ENCODE results near the gene UEVLD.
"Not testable (repeated sequence)": the region's sequence is repeated elsewhere in the genome, so short reads cannot be mapped to it uniquely, and the experiment has no call there.

Gene UEVLD
- total RNA-seq: 15.0 to 33.7 (median 23.5) reads per million in 4 experiments

DNA sequence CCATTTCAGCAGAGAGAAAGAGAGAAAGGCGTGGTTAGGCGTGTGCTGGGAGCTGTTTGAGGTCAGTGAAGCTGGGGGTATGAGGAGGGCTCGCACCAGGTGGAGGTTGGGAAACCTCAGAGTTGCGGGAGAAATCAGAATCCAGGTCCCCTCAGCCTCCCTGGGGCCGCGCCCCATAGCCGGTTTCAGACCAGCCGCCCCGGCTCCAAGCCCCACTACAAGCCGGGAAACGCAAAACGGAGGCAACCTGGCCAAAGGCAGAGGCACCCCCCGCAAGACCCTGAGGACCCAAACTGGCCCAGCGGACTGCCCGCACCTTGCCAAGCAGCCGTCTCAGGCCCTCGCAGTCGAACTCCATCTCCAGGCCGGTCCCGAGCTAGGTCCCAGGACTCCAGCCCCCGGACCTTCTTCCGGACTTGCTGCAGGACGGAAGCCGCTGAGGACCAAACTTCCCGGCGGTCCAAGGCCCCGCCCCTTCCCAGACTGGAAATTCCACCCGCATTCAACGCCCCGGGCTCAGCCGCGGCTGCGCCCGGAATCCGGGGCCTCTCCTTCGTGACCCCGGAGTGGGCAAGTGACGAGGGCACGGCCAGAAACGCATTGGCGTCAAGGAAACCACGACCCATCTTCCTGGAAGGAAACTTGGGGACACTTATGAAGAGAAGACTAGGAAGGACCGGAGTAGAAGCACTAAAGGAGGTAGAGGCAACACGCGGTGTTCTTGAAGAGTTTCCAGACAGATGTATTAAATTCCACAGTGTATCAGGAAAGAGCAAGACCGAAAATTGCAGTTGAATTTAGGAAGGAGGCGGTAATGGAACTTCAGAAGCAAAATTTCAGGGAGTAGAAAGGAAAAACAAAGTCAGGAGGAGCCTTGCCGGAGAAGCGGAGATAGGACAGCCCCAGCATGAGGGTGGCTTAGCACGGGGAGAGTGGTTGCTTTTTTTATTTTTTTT lies at the start of gene UEVLD:
UEVLD (minus strand) TSS at position 438 of the 956 bp plus-strand sequence; CDS start at position 358, 80 bp downstream.
- DNase-seq: peak; percentile 28

GRCh38 chr11:18634140-18635032 lies 45.9 kb upstream of the UEVLD start, which contains the start of gene SPTY2D1:
Gene SPTY2D1 (minus strand): TSS chr11:18634342. CDS start chr11:18634257, 85 bp downstream.
- DNase-seq: peak; percentile 96

GRCh38 chr11:18633256-18634139 lies 45.0 kb upstream of the UEVLD start:
- DNase-seq: no peak

DNA sequence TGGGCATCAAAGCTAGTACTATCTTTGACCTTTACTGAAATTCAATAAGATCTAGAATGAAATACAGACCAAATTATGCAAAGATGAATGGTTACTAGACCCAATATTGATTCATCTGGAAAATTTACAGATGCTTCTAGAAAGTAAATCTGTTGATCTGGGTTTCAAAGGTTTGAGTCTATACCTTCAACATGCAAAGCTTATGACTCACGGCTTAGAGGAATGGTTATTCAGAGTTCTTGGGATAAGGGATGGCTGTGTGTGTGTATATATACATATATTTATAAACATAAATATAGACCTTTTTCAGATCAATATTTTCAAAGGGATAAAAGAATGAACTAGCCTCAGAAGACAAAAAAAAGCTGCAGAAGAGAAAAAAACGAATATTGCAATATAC lies 44.3 kb upstream of the UEVLD start:
- no peak for DNase-seq

DNA sequence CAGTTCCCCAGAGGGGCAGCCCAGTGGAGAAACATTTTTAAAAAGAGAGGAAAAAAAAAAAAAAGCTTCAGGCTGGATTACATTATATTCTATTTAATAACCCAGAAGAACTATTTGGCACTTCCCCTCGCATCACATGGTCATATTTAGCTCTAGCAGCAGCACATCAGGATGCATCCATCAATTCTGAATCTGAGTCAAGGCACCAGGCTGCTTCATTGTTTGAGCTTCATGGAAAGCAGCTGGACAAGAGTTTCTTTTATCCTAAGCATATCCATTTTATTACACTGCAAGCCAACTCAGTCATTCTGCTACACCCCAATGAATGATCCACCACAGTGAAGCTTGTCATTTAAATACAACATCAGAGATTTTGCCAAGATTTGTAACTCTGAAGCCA lies 35.6 kb upstream of the UEVLD start:
- no peak for DNase-seq

DNA sequence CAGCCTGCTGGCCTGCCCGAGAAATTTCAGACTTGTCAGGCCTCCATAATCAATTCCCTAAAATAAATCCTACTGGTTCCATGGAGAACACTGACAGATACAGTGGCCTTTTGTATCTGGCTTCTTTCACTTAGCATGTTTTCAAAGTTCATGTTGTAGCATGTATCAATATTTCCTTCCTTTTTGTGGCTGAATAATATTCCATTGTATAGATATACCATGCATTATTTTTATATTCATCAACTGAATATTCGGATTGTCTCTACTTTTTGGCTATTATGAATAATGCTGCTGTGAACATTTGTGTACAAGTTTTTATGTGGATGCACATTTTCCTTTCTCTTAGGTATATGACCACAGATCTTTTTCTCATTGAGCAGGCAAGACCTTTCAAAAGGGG lies 35.2 kb upstream of the UEVLD start:
- no peak for DNase-seq

DNA sequence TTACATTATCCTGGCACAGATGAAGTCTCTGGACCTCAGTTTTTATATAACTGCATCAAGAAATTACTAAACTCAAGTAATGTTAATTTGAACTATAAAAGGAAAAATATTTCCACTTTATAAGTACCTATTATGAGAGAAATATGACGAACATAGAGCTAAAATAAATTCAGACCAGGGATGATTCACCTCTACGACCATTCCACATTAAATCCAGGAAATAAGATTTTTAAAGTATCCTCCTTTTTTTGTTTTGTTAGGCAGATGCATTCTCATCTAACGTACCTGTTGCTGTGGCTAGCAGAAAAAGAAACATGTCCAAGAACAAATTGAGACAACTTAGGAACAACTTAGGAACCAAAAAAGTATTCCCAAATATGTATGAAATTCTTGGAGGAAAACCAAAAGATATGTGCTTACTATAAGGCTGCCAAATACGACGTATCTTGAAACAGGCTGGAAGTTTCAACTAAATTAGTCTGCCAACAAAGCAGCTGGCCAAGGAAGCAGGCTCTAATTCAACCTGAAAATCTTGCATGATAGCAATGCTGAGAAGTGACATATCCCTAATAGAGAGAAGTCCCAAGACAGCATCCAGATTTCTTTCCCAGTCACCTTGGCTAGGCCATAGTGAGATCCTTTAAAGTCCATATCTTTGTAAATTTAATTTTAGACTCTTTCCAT lies 29.9 kb upstream of the UEVLD start:
- DNase-seq: no peak

- DNase-seq: no peak
Observed at GRCh38 chr11:18617688-18618341, 29.3 kb upstream of the UEVLD start.

DNA sequence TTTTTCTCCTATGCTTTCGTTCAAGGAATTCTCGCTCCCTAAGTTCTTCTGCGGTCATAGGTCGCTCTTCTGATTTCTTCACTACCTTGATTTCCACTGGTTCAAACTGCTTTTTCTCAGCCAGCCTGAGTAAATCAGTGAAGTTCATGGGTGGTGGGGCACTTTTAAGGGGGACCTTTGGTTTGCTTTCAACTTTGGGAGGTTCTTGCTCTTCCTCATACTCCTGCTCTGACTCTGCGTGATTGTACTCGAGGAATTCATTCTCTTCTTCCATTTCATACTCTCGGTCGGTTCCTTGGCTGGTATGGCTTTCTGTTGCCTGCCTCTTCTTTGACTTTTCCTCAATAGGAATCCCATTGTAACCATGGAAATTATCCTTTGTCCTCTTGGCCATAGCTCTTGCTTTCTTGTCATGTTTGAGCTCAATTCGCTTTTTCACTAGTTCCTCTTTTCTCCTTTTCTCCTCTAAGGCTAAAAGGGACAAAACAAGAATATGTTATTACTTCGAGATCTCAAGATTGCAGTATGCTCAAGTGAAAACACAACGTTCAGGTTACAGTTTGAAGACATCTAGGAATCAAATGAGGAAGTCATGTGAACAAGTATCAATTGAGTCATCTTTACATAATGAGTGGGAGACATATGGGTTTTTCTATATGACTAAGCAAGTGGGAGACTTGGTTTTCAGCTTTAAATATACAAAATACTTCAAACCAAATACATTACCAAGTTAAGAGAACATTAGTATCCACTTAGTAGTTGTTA lies 27.3 kb upstream of the UEVLD start:
- no peak for DNase-seq

DNA sequence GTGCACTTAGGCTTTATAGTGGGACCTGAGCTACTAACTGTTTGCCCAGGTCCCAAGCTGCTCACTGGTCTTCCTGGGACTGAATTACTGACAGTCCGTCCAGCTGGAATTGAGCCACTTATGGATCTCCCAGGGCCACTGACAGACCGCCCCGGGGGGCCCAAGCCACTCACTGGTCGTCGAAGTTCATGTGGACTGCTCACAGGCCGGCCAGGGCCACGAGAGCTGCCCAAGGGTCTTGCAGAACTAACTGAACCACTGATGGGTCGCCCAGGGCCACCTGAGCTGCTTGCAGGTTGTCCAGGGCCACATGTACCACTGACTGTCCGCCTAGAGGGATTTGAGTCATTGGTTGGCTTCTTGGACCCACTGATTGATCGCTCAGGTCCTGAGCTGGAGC lies 26.1 kb upstream of the UEVLD start:
- no peak for DNase-seq

- DNase-seq: no peak
Observed at GRCh38 chr11:18612394-18612793, 23.9 kb upstream of the UEVLD start.

- DNase-seq: no peak
Observed at GRCh38 chr11:18611196-18611595, 22.7 kb upstream of the UEVLD start.

GRCh38 chr11:18608376-18608775 lies 19.8 kb upstream of the UEVLD start:
- no peak for DNase-seq

DNA sequence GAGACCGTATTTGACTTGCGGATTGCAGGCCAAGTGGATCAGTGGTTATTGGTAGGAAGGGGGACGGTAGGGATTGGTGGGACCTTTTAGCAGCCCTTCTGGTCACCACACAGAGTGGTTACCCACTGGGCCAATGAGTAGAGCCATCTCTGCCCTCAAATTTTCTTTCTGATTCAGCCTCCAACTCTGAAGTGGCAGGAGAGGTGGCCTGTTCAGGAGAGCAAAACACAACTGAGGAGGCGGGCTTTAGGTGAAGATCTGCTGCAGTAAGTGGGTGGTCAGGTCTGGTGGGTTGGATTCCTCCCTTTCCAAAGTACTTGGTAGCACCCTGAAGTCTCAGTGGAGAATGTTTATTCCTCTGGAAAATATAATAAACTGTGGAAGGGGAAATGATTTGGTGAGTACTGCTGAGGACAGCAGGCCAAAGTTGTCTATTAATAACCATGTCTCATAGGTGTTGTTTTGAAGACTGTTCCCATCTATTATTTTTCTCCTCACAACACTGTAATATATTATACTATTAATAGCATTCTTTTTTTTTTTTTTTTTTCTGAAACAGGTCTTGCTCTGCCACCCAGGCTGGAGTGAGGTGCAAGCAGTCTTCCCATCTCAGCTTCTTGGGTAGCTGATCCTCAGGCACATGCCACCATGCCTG lies 12.5 kb upstream of the UEVLD start:
- DNase-seq: no peak

DNA sequence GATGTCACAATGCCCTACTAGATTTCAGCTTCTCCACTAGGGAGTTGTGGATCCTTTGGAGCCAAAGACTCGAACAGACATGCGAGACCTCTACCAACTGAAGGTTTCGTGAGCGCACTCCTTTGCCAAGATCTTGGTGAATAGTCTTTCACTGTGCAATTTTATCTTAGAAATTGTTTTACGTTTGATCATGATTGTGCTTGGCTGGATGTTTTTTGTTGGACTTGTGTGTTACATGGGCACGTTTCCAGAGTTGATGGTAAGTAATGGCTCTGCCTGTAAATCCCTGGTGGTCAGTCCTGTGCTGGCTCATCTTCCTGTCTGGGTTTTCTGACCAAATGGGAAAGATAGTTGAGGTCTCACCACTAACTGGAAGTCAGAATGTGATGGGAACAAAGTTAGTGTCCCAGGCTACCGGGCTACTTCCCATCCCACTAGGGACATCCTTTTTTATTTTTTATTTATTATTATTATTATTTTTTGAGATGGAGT lies 11.3 kb upstream of the UEVLD start, which contains the start of gene MISFA:
MISFA (plus strand) TSS at position 51 of the 492 bp plus-strand sequence; CDS start at position 191, 140 bp downstream.
- DNase-seq: no peak

- DNase-seq: no peak
Observed at GRCh38 chr11:18594999-18595749, 6.6 kb upstream of the UEVLD start.

GRCh38 chr11:18594088-18594487 lies 5.6 kb upstream of the UEVLD start:
- DNase-seq: not testable (repeated sequence)

DNA sequence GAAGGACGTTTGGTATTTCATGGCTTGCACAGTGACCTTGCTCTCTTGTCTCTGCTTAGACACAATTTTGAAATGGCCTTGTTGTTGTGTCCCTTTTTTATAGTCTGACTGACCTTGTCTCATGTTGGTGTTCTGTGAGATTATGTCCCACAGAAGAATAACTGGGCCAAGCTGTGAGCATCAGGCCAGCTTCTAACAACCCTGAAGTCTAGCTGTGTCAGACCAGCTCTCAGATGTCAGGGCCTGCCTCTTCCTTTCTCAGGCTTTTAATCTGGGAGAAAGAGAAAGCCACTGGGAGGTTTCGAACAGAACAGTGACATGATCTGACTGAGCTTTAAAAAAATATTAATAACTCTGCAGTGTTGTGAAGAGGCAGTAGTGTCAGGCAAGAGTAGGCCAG lies 2.0 kb upstream of the UEVLD start:
- no peak for DNase-seq

DNA sequence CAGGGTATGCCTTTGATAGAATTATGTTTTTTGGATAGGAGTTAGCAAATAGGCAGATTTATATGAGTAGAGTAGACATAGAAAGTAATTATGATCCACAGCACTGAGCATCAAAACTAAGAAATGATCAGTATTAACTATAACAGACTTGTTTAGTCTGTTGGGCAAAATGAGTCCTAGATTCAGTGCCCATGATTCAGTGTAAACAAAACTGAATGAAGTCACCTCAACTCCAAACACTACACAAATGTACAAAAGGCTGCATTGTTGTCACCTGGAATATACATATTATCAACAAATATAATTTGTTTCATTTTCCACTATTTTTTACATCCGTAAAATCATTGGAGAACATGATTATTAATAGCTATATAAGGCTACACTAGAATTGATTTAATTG lies 6.7 kb downstream of the UEVLD start:
- DNase-seq: no peak

Data from effector CD8-positive, alpha-beta T cell (primary cell).